K562 (cell line): ENCODE data around the gene SIRPB1. TPM values are rescaled to one million over a fixed set of nuclear protein-coding genes. Genes with fewer than 3 reads are reported as not detected.
"Not testable (repeated sequence)": the region's sequence is repeated elsewhere in the genome, so short reads cannot be mapped to it uniquely, and the experiment has no call there.

Experiments used
- ATAC-seq: fragments of 200-7000 bp; cut with Tn5 transposase; 3 replicates; pipeline ENCODE4 v1.9.1; 2020; ENCODE audit warnings: moderate library complexity
- BruUV-seq: library from RNA; stranded (reverse); fragments of 400-500 nt; replicated peaks from 2 replicates; lab custom pipeline; 2021; lab: Mats Ljungman, UMichigan
- CTCF ChIA-PET: fragments of 300-600 bp; formaldehyde crosslinking; extraction: SDS; loops from one replicate; lab custom pipeline; 2021; ENCODE audit warnings: low intra/inter-chr PET ratio; lab: Yijun Ruan, JAX
- POLR2A ChIA-PET: fragments of 300-600, 350-650 bp; sonication (Branson Sonifier 250); formaldehyde crosslinking; extraction: SDS; loops from one replicate; lab custom pipeline; 2021; ENCODE audit warnings: antibody characterized with exemption, inconsistent platforms; lab: Yijun Ruan, JAX
- DNase-seq, 4 experiments: peaks; one replicate each; pipeline versions ENCODE4 v3.0.0 to v3.0.0-alpha.2; 2011 to 2018; ENCODE audit warnings: low spot score in 3 of 4, mixed read lengths in 3 of 4; ENCODE audit errors: extremely low read depth in 1 of 4
- FAIRE-seq: peaks from 2 replicates; lab custom pipeline; 2011; peaks lifted over from hg19 to GRCh38; lab: Jason Lieb, UNC
- H2AFZ ChIP-seq: 2 replicates; pipeline ENCODE4 v1.6.0; 2011; ENCODE audit warnings: low read depth, low read length, control low read depth, inconsistent platforms
- H3K27ac ChIP-seq: fragments of 200-600 bp; 3 replicates; pipeline ENCODE4 v1.8.0; 2011; ENCODE audit warnings: low read depth, mild to moderate bottlenecking, control low read depth, inconsistent platforms, low read length, moderate library complexity, mixed read lengths; ENCODE audit errors: extremely low read depth
- H3K27me3 ChIP-seq, 2 experiments: fragments of 300-600 bp in 1 of 2; 2 replicates in 1 of 2; 3 replicates in 1 of 2; pipeline versions ENCODE4 v1.6.0 to v1.8.0; 2011; ENCODE audit warnings: inconsistent platforms in 2 of 2, low read length in 2 of 2, mild to moderate bottlenecking in 1 of 2, mixed read lengths in 1 of 2, moderate library complexity in 1 of 2; ENCODE audit not compliant: control insufficient read depth in 2 of 2, insufficient read depth in 2 of 2
- H3K36me3 ChIP-seq: fragments of 300-600 bp; 3 replicates; pipeline ENCODE4 v1.8.0; 2011; ENCODE audit warnings: mild to moderate bottlenecking, low read length, inconsistent platforms; ENCODE audit not compliant: control insufficient read depth, insufficient read depth
- H3K4me1 ChIP-seq, 2 experiments: fragments of 200-600 bp in 1 of 2; replicated peaks in 1 of 2; 2 replicates in 1 of 2; 3 replicates in 1 of 2; pipeline versions ENCODE4 v1.5.1 to v1.8.0; 2011; ENCODE audit warnings: inconsistent platforms in 2 of 2, low read length in 2 of 2, mild to moderate bottlenecking in 1 of 2, mixed read lengths in 1 of 2, moderate library complexity in 1 of 2; ENCODE audit not compliant: control insufficient read depth in 2 of 2, insufficient read depth in 2 of 2
- H3K4me2 ChIP-seq: 2 replicates; pipeline ENCODE4 v1.6.1; 2011; ENCODE audit warnings: low read length, control low read depth, inconsistent platforms, mixed read lengths; ENCODE audit not compliant: insufficient read depth
- H3K4me3 ChIP-seq: fragments of 200-600 bp; sonication (generic), shearing (Covaris generic); 2 replicates; pipeline ENCODE4 v1.5.1; 2016; ENCODE audit warnings: control low read depth, inconsistent platforms
- H3K79me2 ChIP-seq: fragments of 200-600 bp; 3 replicates; pipeline ENCODE4 v1.8.0; 2011; ENCODE audit warnings: low read length, inconsistent platforms; ENCODE audit not compliant: control insufficient read depth, insufficient read depth
- H3K9ac ChIP-seq, 2 experiments: 2 replicates each; pipeline versions ENCODE4 v1.6.0 to v1.6.1; 2011; ENCODE audit warnings: low read depth in 2 of 2, low read length in 2 of 2, control low read depth in 1 of 2, inconsistent platforms in 1 of 2, mild to moderate bottlenecking in 1 of 2, mixed read lengths in 1 of 2; ENCODE audit not compliant: insufficient read depth in 1 of 2
- H3K9me1 ChIP-seq: one replicate; pipeline ENCODE4 v1.6.0; 2011; ENCODE audit warnings: inconsistent platforms, mild to moderate bottlenecking, low read length, moderate library complexity; ENCODE audit not compliant: control insufficient read depth, insufficient read depth
- H3K9me3 ChIP-seq: replicated peaks from 2 replicates; pipeline ENCODE4 v1.5.1; 2011; ENCODE audit warnings: low read depth, low read length, inconsistent platforms; ENCODE audit not compliant: control insufficient read depth, insufficient read depth
- H4K20me1 ChIP-seq: replicated peaks from 2 replicates; pipeline ENCODE4 v1.6.1; 2011; ENCODE audit warnings: low read length, inconsistent platforms, mixed read lengths; ENCODE audit not compliant: control insufficient read depth, insufficient read depth
- BDP1 ChIP-seq: IDR thresholded peaks from 3 replicates; pipeline ENCODE4 v1.6.1; 2011; ENCODE audit not compliant: insufficient read length, insufficient read depth
- ELK1 ChIP-seq: sonication (generic); formaldehyde crosslinking; IDR thresholded peaks from 2 replicates; pipeline ENCODE4 v1.8.1; 2022; ENCODE audit warnings: missing genetic modification reagents
- HDGF ChIP-seq: fragments of 450-650 bp; IDR thresholded peaks from 2 replicates; pipeline ENCODE4 v1.6.1; 2016
- KLF1 ChIP-seq: fragments of 450-650 bp; IDR thresholded peaks from 2 replicates; pipeline ENCODE4 v1.6.1; 2016; ENCODE audit warnings: missing genetic modification characterization, missing compliant biosample characterization
- MEF2A ChIP-seq: IDR thresholded peaks from 2 replicates; pipeline ENCODE4 v1.6.1; 2011; ENCODE audit warnings: low read depth, mild to moderate bottlenecking, low read length, moderate library complexity; ENCODE audit not compliant: control insufficient read depth
- RBFOX2 ChIP-seq: fragments of 200-400 bp; formaldehyde crosslinking; IDR thresholded peaks from 2 replicates; pipeline ENCODE4 v1.6.1; 2017; ENCODE audit warnings: low read depth, mild to moderate bottlenecking, low read length, moderate library complexity
- SMARCB1 ChIP-seq: IDR thresholded peaks from 2 replicates; pipeline ENCODE4 v1.6.1; 2011; ENCODE audit warnings: improper control_type of control experiment, low read depth; ENCODE audit not compliant: insufficient read length
- SRF ChIP-seq, 2 experiments: fragments of 250-450, 450-650 bp in 1 of 2; sonication (Bioruptor Pico) in 1 of 2; sonication (generic) in 1 of 2; formaldehyde crosslinking; IDR thresholded peaks; 2 replicates each; pipeline versions ENCODE4 v1.5.0 to v1.5.1; 2020 to 2022; ENCODE audit warnings: mild to moderate bottlenecking in 1 of 2, missing genetic modification reagents in 1 of 2
- TAL1 ChIP-seq: fragments of 450-650 bp; IDR thresholded peaks from 2 replicates; pipeline ENCODE4 v1.6.1; 2016; ENCODE audit warnings: mild to moderate bottlenecking
- TBL1XR1 ChIP-seq, 2 experiments: IDR thresholded peaks; 2 replicates each; pipeline ENCODE4 v1.6.1; 2012; ENCODE audit warnings: improper control_type of control experiment in 2 of 2, low read length in 2 of 2, mild to moderate bottlenecking in 1 of 2
- XRCC5 ChIP-seq: fragments of 200-400 bp; formaldehyde crosslinking; IDR thresholded peaks from 2 replicates; pipeline ENCODE4 v1.6.1; 2017; ENCODE audit warnings: low read depth, mild to moderate bottlenecking, low read length
- YBX1 ChIP-seq: fragments of 450-650 bp; IDR thresholded peaks from 2 replicates; pipeline ENCODE4 v1.7.1; 2016; ENCODE audit warnings: mild to moderate bottlenecking
- ZBED1 ChIP-seq: IDR thresholded peaks from 2 replicates; pipeline ENCODE4 v1.6.1; 2014
- ZC3H8 ChIP-seq: fragments of 450-650 bp; IDR thresholded peaks from 2 replicates; pipeline ENCODE4 v1.6.1; 2017
- WGBS: fragments of 100-300 bp; shearing (Covaris generic); methylation state at CpG from one replicate; pipeline ENCODE4 v1.1.6; 2016; ENCODE audit warnings: low coverage, mixed read lengths; ENCODE audit not compliant: insufficient coverage; ENCODE audit errors: missing lambda C conversion rate; 5-methylcytosine and 5-hydroxymethylcytosine counted together
- in situ Hi-C: fragments of 300-500 bp; cut with MboI; formaldehyde crosslinking; loops from 4 replicates; pipeline ENCODE4 v1.15.0; 2018; ENCODE audit warnings: inconsistent platforms, mixed read lengths
- intact Hi-C: fragments of 100-400 bp; cut with micrococcal nuclease; formaldehyde crosslinking; loops from 2 replicates; pipeline ENCODE4 v1.14.2; 2022
- polyA plus RNA-seq, 8 experiments: library from polyadenylated mRNA; depleted of rRNA in 4 of 8; stranded (reverse) in 5 of 8; unstranded in 3 of 8; fragments of >200 nt; fragmentation: Nextera tagmentation in 2 of 8; fragmentation: Illumina TruSeq in 1 of 8; extraction: Ambion mirVana in 2 of 8; extraction: Trizol in 1 of 8; gene quantifications; 2 replicates each; pipeline versions ENCODE4 v1.2.1 to v1.2.3, GENCODE V29; 2011 to 2014; ENCODE audit warnings: inconsistent platforms in 1 of 8, missing spikeins in 1 of 8
- total RNA-seq, 7 experiments: library from RNA; depleted of rRNA in 6 of 7; stranded (reverse); fragments of >200 nt in 6 of 7; fragmentation: Illumina TruSeq in 2 of 7; extraction: Trizol in 2 of 7; gene quantifications; 2 replicates each; pipeline versions ENCODE4 v1.2.1 to v1.2.3, GENCODE V29; 2011 to 2021; ENCODE audit warnings: low replicate concordance in 1 of 7
- TF ChIP-seq, protein P1 (sequence below): fragments of 450-650 bp; IDR thresholded peaks from 2 replicates; pipeline ENCODE4 v1.6.1; 2017; ENCODE audit warnings: antibody characterized with exemption

Gene SIRPB1
- total and polyA plus RNA-seq, 9 of the 15 experiments (the other 6 are each of a cell fraction or from before 2014, with no cell fraction given) = not detected

GRCh38 chr20:1577313-1577712 lies 42.5 kb downstream of the SIRPB1 start:
- FAIRE-seq, H3K9me1 ChIP-seq, H3K4me1 ChIP-seq, H3K79me2 ChIP-seq, ATAC-seq, H4K20me1 ChIP-seq, H3K4me2 ChIP-seq, intact Hi-C loops, H3K9me3 ChIP-seq, H3K4me3 ChIP-seq, H3K27me3 ChIP-seq, POLR2A ChIA-PET, BruUV-seq, H3K27ac ChIP-seq, H3K36me3 ChIP-seq, in situ Hi-C loops, H2AFZ ChIP-seq, H3K9ac ChIP-seq, CTCF ChIA-PET, DNase-seq: not testable (repeated sequence)
- WGBS = no CpG with 5 or more reads among the region's 2 CpGs

- Histone ChIP-seq H3K4me3 (no peak overlapping the region), H3K36me3 (no peaks in the 10 kb centered on the region), H3K27ac (no peak overlapping the region), H3K9me1 (no peaks in the 10 kb centered on the region), H4K20me1 (no peaks in the 10 kb centered on the region), H3K27me3 (no peaks in the 10 kb centered on the region; a peak in 1 of 5 replicates), H3K4me1 (no peaks in the 10 kb centered on the region), H3K79me2 (no peaks in the 10 kb centered on the region), H3K9me3 (no peaks in the 10 kb centered on the region), H3K4me2 (no peak overlapping the region), H3K9ac (no peak overlapping the region), H2AFZ (no peak overlapping the region)
- ChIA-PET CTCF (no interaction called here), POLR2A (no interaction called here)
- in situ Hi-C loops (no loop called here), intact Hi-C loops (no loop called here)
- no peak for DNase-seq
- ATAC-seq = no peak
- no peak for TF ChIP-seq KLF1
- no peak for TF ChIP-seq SRF (CRISPR knock-in tag; IDR thresholded peaks at IDR 0.05)
- TF ChIP-seq RBFOX2 = no peak
- no peak for TF ChIP-seq TBL1XR1 (IDR thresholded peaks at IDR 0.05; ENCODE audit: low read length in 2 of 2)
- TF ChIP-seq HDGF = no peak
- TF ChIP-seq BDP1 = no peak
- TF ChIP-seq MEF2A = no peak
- no peak for TF ChIP-seq XRCC5
- TF ChIP-seq ZBED1 = no peak
- TF ChIP-seq, protein P1, sequence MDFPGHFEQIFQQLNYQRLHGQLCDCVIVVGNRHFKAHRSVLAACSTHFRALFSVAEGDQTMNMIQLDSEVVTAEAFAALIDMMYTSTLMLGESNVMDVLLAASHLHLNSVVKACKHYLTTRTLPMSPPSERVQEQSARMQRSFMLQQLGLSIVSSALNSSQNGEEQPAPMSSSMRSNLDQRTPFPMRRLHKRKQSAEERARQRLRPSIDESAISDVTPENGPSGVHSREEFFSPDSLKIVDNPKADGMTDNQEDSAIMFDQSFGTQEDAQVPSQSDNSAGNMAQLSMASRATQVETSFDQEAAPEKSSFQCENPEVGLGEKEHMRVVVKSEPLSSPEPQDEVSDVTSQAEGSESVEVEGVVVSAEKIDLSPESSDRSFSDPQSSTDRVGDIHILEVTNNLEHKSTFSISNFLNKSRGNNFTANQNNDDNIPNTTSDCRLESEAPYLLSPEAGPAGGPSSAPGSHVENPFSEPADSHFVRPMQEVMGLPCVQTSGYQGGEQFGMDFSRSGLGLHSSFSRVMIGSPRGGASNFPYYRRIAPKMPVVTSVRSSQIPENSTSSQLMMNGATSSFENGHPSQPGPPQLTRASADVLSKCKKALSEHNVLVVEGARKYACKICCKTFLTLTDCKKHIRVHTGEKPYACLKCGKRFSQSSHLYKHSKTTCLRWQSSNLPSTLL = no peak
- TF ChIP-seq SMARCB1 = no peak
- TF ChIP-seq ELK1 (CRISPR knock-in tag) = no peak
- no peak for TF ChIP-seq ZC3H8
- TF ChIP-seq YBX1 = no peak
- TF ChIP-seq TAL1 = no peak
- no CpG with 5 or more reads among the region's 3 CpGs for WGBS
- BruUV-seq = no TSS peak
- FAIRE-seq = no peak
Observed at GRCh38 chr20:1576641-1577040, 43.2 kb downstream of the SIRPB1 start.
